Ishikawa (cell line): ENCODE results near the gene ID1.

Source experiments
- CEBPB ChIP-seq: IDR thresholded peaks from 2 replicates; pipeline ENCODE4 v1.6.1; 2012
- CREB1 ChIP-seq: IDR thresholded peaks from 2 replicates; pipeline ENCODE4 v1.6.1; 2012; ENCODE audit warnings: low read depth
- EGR1 ChIP-seq: IDR thresholded peaks from 2 replicates; pipeline ENCODE4 v1.6.1; 2012
- EP300 ChIP-seq: IDR thresholded peaks from 2 replicates; pipeline ENCODE4 v1.6.1; 2012; ENCODE audit warnings: borderline replicate concordance
- FOXM1 ChIP-seq: IDR thresholded peaks from 2 replicates; pipeline ENCODE4 v1.6.1; 2012; ENCODE audit warnings: low read depth, borderline replicate concordance
- MAX ChIP-seq: IDR thresholded peaks from 2 replicates; pipeline ENCODE4 v1.6.1; 2012
- NFIC ChIP-seq: IDR thresholded peaks from 2 replicates; pipeline ENCODE4 v1.6.1; 2012
- RAD21 ChIP-seq: IDR thresholded peaks from 2 replicates; pipeline ENCODE4 v1.6.1; 2012; ENCODE audit warnings: low read depth
- TAF1 ChIP-seq: IDR thresholded peaks from 2 replicates; pipeline ENCODE4 v1.6.1; 2012; ENCODE audit warnings: low read depth, mild to moderate bottlenecking
- TCF12 ChIP-seq: IDR thresholded peaks from 2 replicates; pipeline ENCODE4 v1.6.1; 2012; ENCODE audit warnings: low read depth
- TEAD4 ChIP-seq: IDR thresholded peaks from 2 replicates; pipeline ENCODE4 v1.6.1; 2012
- USF1 ChIP-seq: IDR thresholded peaks from 2 replicates; pipeline ENCODE4 v1.6.1; 2012
- YY1 ChIP-seq: IDR thresholded peaks from 2 replicates; pipeline ENCODE4 v1.6.1; 2012; ENCODE audit warnings: low read depth
- ZBTB7A ChIP-seq: IDR thresholded peaks from 2 replicates; pipeline ENCODE4 v1.6.1; 2012; ENCODE audit warnings: low read depth
- TF ChIP-seq, protein P1 (sequence below): IDR thresholded peaks from 2 replicates; pipeline ENCODE4 v1.6.1; 2012; ENCODE audit warnings: low read depth, mild to moderate bottlenecking

The ID1 gene

DNA sequence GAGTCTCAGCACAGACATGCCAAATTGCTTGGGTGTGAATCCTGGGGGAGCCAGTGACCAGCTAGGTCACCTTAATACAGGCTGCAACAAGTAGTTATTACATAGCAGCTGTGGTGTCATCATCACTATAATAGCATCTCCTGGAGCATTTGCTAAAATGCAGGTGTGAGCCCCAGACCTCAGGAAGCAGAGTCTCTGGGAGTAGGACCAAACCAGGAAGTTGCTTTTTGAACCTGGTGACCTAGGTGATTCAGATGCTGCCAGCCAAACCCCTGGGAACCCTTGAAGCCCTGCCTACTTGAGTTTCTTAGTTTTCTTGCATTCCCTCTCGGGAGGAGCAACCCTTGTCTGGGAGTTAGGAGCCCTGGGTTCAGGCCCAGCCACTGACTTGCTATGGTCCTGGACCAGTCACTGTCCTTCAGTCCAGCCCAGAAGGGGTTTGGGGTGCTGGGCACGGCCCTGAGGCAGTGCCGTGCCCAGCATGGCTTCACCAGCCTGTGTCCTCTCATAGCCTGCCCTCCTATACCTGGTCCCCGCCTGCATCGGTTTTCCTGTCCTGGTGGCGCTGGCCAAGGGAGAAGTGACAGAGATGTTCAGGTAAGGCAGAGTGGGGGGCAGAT is 39.3 kb upstream of the ID1 start:
- TF ChIP-seq TAF1 = no peak
- TF ChIP-seq RAD21 = no peak
- no peak for TF ChIP-seq NFIC
- no peak for TF ChIP-seq ZBTB7A
- TF ChIP-seq USF1 = no peak
- TF ChIP-seq TEAD4 = no peak
- no peak for TF ChIP-seq EP300

GRCh38 chr20:31566319-31566657 is 38.8 kb upstream of the ID1 start:
- no peak for TF ChIP-seq EP300
- no peak for TF ChIP-seq NFIC

- peak; percentile 55 for TF ChIP-seq TEAD4
- no peak for TF ChIP-seq CREB1
- TF ChIP-seq EP300 = peak; percentile 91
- peak; percentile 83 for TF ChIP-seq NFIC
- peak; percentile 95 for TF ChIP-seq ZBTB7A
- TF ChIP-seq TAF1 = no peak
- TF ChIP-seq, protein P1, sequence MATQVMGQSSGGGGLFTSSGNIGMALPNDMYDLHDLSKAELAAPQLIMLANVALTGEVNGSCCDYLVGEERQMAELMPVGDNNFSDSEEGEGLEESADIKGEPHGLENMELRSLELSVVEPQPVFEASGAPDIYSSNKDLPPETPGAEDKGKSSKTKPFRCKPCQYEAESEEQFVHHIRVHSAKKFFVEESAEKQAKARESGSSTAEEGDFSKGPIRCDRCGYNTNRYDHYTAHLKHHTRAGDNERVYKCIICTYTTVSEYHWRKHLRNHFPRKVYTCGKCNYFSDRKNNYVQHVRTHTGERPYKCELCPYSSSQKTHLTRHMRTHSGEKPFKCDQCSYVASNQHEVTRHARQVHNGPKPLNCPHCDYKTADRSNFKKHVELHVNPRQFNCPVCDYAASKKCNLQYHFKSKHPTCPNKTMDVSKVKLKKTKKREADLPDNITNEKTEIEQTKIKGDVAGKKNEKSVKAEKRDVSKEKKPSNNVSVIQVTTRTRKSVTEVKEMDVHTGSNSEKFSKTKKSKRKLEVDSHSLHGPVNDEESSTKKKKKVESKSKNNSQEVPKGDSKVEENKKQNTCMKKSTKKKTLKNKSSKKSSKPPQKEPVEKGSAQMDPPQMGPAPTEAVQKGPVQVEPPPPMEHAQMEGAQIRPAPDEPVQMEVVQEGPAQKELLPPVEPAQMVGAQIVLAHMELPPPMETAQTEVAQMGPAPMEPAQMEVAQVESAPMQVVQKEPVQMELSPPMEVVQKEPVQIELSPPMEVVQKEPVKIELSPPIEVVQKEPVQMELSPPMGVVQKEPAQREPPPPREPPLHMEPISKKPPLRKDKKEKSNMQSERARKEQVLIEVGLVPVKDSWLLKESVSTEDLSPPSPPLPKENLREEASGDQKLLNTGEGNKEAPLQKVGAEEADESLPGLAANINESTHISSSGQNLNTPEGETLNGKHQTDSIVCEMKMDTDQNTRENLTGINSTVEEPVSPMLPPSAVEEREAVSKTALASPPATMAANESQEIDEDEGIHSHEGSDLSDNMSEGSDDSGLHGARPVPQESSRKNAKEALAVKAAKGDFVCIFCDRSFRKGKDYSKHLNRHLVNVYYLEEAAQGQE = no peak
- peak; percentile 10; the same call in 1 of the 2 replicates for TF ChIP-seq CEBPB
- TF ChIP-seq FOXM1 = peak; percentile 86
- peak; percentile 99 for TF ChIP-seq TCF12
- TF ChIP-seq USF1 = no peak
- TF ChIP-seq MAX = peak; percentile 69
- peak; percentile 24; the same call in 1 of the 2 replicates for TF ChIP-seq RAD21
- TF ChIP-seq EGR1 = peak; percentile 78
- 0 out of 2 replicates have a peak, but pooled peaks have one; percentile 27 for TF ChIP-seq YY1
These were observed 38.3 kb upstream of the ID1 start for GRCh38 chr20:31566658-31567379.

DNA sequence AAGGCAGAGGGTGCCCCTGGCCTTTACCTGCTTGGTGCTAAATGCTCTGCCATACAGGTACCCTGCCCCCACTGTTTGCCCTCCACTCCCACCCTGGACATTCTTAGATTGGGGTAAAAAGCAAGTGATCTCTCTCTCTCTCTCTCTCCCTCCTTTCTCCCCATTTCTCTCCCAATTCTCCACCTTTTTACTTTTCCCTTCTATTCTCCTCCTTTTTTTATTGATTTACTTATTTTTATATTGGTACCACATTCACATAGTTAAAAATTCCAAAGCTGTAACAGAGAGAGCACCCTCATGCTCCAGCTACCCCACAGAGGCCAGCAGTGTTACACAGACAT is 37.7 kb upstream of the ID1 start:
- TF ChIP-seq TAF1 = no peak
- no peak for TF ChIP-seq TEAD4
- no peak for TF ChIP-seq EGR1
- TF ChIP-seq YY1 = no peak
- TF ChIP-seq USF1 = no peak
- TF ChIP-seq ZBTB7A = no peak
- no peak for TF ChIP-seq NFIC
- TF ChIP-seq CREB1 = no peak
- no peak for TF ChIP-seq EP300
- TF ChIP-seq, protein P1 = no peak
- TF ChIP-seq FOXM1 = no peak
- TF ChIP-seq CEBPB = no peak

DNA sequence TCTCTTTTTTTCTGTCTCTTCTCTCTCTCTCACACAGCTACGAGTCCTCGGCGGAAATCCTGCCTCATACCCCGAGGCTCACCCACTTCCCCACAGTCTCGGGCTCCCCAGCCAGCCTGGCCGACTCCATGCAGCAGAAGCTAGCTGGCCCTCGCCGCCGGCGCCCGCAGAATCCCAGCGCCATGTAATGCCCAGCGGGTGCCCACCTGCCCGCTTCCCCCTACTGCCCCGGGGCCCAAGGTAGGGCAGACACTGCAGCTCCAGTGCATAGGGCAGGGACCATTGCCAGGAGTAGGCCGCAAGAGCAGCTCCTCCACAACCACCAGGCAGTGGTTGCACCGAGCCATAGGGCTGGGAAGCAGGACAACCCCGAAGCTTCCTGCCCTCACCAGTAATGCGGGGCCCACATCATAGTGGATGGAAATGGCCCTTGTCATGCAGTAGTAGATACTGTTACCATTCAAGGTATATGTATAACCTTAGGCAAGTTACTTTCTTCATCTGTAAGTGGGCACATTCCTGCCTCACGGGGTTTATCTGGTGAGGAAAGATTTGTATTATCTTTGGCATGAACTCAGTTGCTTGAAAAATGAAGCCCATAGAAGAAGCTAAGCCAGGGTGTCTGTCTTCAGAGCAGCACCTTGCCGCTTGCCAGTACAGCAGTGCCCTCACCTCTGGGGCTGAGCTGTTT is 36.9 kb upstream of the ID1 start:
- no peak for TF ChIP-seq MAX
- TF ChIP-seq CEBPB = no peak
- no peak for TF ChIP-seq TCF12
- TF ChIP-seq FOXM1 = no peak
- TF ChIP-seq YY1 = no peak
- TF ChIP-seq NFIC = no peak
- TF ChIP-seq ZBTB7A = no peak
- TF ChIP-seq TAF1 = no peak
- TF ChIP-seq, protein P1 = no peak
- no peak for TF ChIP-seq USF1
